ENCODE data around the gene KLHL29. TPM values are rescaled to one million over a fixed set of nuclear protein-coding genes. Genes with fewer than 3 reads are reported as not detected.

KLHL29 gene
- total RNA-seq, 1 donor from 2014 or later: 36.5 TPM

GRCh38 chr2:23666241-23666979, 281.4 kb downstream of the KLHL29 start:
- H3K27me3 Mint-ChIP-seq (ENCODE audit: unreplicated experiment): peaks cover 9% of the 10 kb centered on the region
- peaks cover 3% of the 10 kb centered on the region for H3K4me1 Mint-ChIP-seq (ENCODE audit: low read depth, unreplicated experiment)

GRCh38 chr2:23666980-23667357, 282.0 kb downstream of the KLHL29 start:
- no peak overlapping the region for H3K27ac Mint-ChIP-seq (ENCODE audit: unreplicated experiment)
- no peak for DNase-seq
- peaks cover 3% of the 10 kb centered on the region for H3K4me1 Mint-ChIP-seq (ENCODE audit: low read depth, unreplicated experiment)
- H3K4me3 Mint-ChIP-seq (ENCODE audit: unreplicated experiment): no peak overlapping the region
- peaks cover 4% of the 10 kb centered on the region for H3K36me3 Mint-ChIP-seq (ENCODE audit: unreplicated experiment)
- TF ChIP-seq CTCF (IDR thresholded peaks at IDR 0.05; ENCODE audit: partially characterized antibody, unreplicated experiment): no peak
- H3K27me3 Mint-ChIP-seq (ENCODE audit: unreplicated experiment): peaks cover 9% of the 10 kb centered on the region
- peaks cover 5% of the 10 kb centered on the region for H3K9me3 Mint-ChIP-seq (ENCODE audit: unreplicated experiment)

More at GRCh38 chr2:23666241-23666979, 281.4 kb downstream of the KLHL29 start:
- Mint-ChIP-seq H3K9me3 (ENCODE audit: unreplicated experiment) (peaks cover 7% of the 10 kb centered on the region), H3K36me3 (ENCODE audit: unreplicated experiment) (peaks cover 4% of the 10 kb centered on the region), H3K4me3 (ENCODE audit: unreplicated experiment) (no peak overlapping the region), H3K27ac (ENCODE audit: unreplicated experiment) (no peak overlapping the region)
- no peak for TF ChIP-seq CTCF (IDR thresholded peaks at IDR 0.05; ENCODE audit: partially characterized antibody, unreplicated experiment)
- DNase-seq: no peak

DNA sequence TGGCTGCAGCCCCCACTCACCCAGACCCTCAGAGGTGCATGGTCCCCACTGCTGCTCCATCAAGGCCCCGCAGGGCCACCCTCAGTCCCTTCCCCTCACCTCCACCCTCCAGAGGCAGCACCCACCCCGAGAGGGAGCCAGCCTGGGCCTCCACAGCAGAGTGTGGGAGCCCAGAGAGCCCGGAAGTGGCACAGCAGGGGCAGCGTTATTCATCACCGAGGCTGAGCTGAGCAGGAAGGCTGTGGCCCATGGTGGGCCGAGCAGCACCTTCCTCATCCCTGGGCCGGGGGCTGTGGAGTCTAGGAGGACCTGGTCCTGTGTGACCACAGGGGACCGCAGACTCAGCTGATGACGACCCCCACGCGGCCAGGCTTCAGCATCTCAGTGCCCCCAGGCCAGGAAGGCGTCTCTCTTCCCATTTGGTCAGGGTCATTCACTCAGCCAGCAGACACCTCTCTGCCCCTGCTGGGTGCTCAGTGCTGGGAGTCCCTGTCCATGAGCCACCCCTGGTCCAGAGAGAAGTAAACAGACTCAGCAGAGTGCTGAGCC, 283.9 kb downstream of the KLHL29 start:
- no peak for TF ChIP-seq CTCF (IDR thresholded peaks at IDR 0.05; ENCODE audit: partially characterized antibody, unreplicated experiment)
- H3K36me3 Mint-ChIP-seq (ENCODE audit: unreplicated experiment): peaks cover 8% of the 10 kb centered on the region
- no peak overlapping the region for H3K27ac Mint-ChIP-seq (ENCODE audit: unreplicated experiment)
- no peak overlapping the region for H3K4me3 Mint-ChIP-seq (ENCODE audit: unreplicated experiment)
- H3K4me1 Mint-ChIP-seq (ENCODE audit: low read depth, unreplicated experiment): peaks cover 6% of the 10 kb centered on the region
- DNase-seq: no peak
- peaks cover 9% of the 10 kb centered on the region for H3K9me3 Mint-ChIP-seq (ENCODE audit: unreplicated experiment)
- peaks cover 9% of the 10 kb centered on the region for H3K27me3 Mint-ChIP-seq (ENCODE audit: unreplicated experiment)

DNA sequence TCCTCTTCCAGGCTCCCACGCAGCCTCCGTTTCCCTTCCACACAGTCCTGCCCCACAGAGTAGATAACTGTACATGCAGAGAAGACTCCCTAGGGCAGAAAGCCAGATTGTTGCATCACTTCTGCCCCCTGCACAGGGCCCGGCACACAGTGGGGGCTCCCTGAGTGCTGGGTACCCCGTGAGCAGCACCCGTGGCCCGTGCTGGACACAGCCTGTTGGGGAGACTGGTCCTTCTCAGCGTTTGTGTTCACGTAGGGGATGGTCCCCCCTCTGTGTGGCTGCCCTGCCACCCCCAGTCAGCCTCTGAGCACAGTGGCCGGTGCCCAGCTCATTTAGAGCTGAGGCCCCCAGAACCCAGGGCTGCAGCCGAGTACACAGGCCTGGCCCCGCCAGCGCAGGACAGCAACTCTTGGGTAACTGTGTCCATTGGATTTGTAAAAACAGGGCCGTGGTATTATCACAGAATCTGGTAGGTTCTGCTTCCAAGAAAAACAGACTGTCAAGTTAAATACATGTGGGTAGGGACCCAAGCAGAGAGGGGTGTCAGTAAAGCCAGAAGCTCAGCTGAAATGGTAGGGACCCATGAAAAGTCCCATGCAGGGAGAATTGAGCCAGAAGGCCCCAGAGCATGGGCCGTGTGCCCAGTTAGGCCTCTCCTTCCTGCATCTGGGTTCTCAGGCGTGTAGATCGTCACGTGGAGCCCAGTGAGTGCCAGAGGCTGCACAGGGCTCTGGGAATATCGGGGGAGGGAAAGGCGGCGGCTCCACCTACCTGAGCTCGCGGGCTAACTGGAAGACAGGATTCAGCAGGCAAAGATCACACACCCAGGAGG, 284.6 kb downstream of the KLHL29 start:
- H3K36me3 Mint-ChIP-seq (ENCODE audit: unreplicated experiment): peaks cover 9% of the 10 kb centered on the region
- no peak overlapping the region for H3K27ac Mint-ChIP-seq (ENCODE audit: unreplicated experiment)
- no peak for TF ChIP-seq CTCF (IDR thresholded peaks at IDR 0.05; ENCODE audit: partially characterized antibody, unreplicated experiment)
- peaks cover 6% of the 10 kb centered on the region for H3K4me1 Mint-ChIP-seq (ENCODE audit: low read depth, unreplicated experiment)
- H3K27me3 Mint-ChIP-seq (ENCODE audit: unreplicated experiment): peaks cover 9% of the 10 kb centered on the region
- H3K9me3 Mint-ChIP-seq (ENCODE audit: unreplicated experiment): peaks cover 9% of the 10 kb centered on the region
- DNase-seq: no peak
- no peak overlapping the region for H3K4me3 Mint-ChIP-seq (ENCODE audit: unreplicated experiment)
